ENCODE results near the gene MAP4K5. TPM values are rescaled to one million over a fixed set of nuclear protein-coding genes. Genes with fewer than 3 reads are reported as not detected.

MAP4K5 gene
- total and polyA plus RNA-seq, 2 of the 13 experiments (the other 11 are each of a cell fraction or from before 2014, with no cell fraction given), result 12.7 to 23.9 TPM

DNA sequence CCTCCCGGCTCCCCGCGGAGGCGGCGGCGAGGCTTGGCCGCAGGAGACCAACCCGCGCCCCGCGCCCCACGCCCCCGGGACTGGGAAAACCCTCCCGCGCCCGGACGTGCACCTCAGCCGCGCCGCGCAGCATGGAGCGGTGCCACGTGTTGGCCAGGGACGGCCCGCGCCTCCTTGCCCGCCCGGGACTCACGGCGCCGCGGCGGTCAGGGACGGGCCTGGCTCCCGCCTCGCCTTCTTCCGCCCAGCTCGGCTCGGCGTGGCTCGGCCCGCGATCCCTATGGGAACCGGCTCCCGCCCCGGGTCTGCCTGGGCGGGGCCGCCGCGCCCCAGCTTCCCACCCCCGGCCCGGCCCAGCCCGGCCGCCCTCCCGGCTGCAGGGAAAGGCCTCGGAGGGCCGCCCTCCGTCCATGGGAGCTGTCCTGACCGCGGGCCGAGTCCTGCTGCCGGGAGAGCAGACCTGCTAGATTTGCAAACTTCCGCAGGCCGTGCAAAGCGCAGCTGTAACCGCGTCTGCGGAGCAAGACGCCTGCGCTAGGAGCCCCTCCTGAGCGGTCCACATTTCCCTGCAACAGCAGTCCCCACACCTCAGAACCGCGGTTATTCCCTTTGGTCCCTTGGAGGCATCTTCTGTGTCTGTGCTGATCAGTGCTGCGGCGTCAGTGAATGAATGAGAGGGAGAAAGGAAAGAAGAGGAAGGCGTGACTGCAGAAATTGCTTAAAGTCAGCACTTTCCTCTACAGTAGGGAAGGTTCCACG, 135.6 kb downstream of the MAP4K5 start, which contains the start of gene CDKL1 (continued):
- TF ChIP-seq HMGA1 (CRISPR knock-in tag; conservative IDR thresholded peaks at IDR 0.05) (no peak), ZNF17 (CRISPR knock-in tag; IDR thresholded peaks at IDR 0.05) (no peak), SCMH1 (CRISPR knock-in tag; IDR thresholded peaks at IDR 0.05; ENCODE audit: borderline replicate concordance) (no peak), ZBTB42 (CRISPR knock-in tag; IDR thresholded peaks at IDR 0.05) (peak; percentile 65; the same call in 1 of the 2 replicates), RFX1 (IDR thresholded peaks at IDR 0.05) (no peak), KMT2B (CRISPR knock-in tag; IDR thresholded peaks at IDR 0.05) (no peak), FLYWCH1 (CRISPR knock-in tag; IDR thresholded peaks at IDR 0.05) (no peak), ZFYVE20 (CRISPR knock-in tag; IDR thresholded peaks at IDR 0.05; ENCODE audit: borderline replicate concordance, low read depth) (no peak), SYNCRIP (IDR thresholded peaks at IDR 0.05; ENCODE audit: insufficient read depth, low read depth, low read length) (no peak), ZNF713 (CRISPR knock-in tag; IDR thresholded peaks at IDR 0.05) (no peak), ZNF678 (CRISPR knock-in tag; IDR thresholded peaks at IDR 0.05) (no peak), ZNF3 (CRISPR knock-in tag; IDR thresholded peaks at IDR 0.05) (no peak), ZBTB20 (CRISPR knock-in tag; IDR thresholded peaks at IDR 0.05; ENCODE audit: borderline replicate concordance, low read depth) (no peak), TEAD3 (CRISPR knock-in tag; optimal IDR thresholded peaks at IDR 0.05; ENCODE audit: borderline replicate concordance) (no peak), NR2F1 (CRISPR knock-in tag; IDR thresholded peaks at IDR 0.05) (no peak), ZSCAN25 (CRISPR knock-in tag; IDR thresholded peaks at IDR 0.05) (no peak), ZNF703 (CRISPR knock-in tag; IDR thresholded peaks at IDR 0.05; ENCODE audit: borderline replicate concordance) (no peak), SPEN (CRISPR knock-in tag; IDR thresholded peaks at IDR 0.05; ENCODE audit: low read depth) (peak; percentile 82), ZNF570 (CRISPR knock-in tag; IDR thresholded peaks at IDR 0.05; ENCODE audit: borderline replicate concordance) (no peak), STAG1 (CRISPR knock-in tag; IDR thresholded peaks at IDR 0.05) (no peak), RFX5 (IDR thresholded peaks at IDR 0.05; ENCODE audit: low read depth, low read length) (no peak), IKZF1 (IDR thresholded peaks at IDR 0.05) (no peak), PAWR (CRISPR knock-in tag; IDR thresholded peaks at IDR 0.05; ENCODE audit: borderline replicate concordance) (no peak), FOXA3 (CRISPR knock-in tag; IDR thresholded peaks at IDR 0.05) (no peak), ZFP37 (CRISPR knock-in tag; IDR thresholded peaks at IDR 0.05; ENCODE audit: borderline replicate concordance) (no peak), ZFY (CRISPR knock-in tag; IDR thresholded peaks at IDR 0.05) (peak; percentile 95)
- TF ChIP-seq, protein P1, sequence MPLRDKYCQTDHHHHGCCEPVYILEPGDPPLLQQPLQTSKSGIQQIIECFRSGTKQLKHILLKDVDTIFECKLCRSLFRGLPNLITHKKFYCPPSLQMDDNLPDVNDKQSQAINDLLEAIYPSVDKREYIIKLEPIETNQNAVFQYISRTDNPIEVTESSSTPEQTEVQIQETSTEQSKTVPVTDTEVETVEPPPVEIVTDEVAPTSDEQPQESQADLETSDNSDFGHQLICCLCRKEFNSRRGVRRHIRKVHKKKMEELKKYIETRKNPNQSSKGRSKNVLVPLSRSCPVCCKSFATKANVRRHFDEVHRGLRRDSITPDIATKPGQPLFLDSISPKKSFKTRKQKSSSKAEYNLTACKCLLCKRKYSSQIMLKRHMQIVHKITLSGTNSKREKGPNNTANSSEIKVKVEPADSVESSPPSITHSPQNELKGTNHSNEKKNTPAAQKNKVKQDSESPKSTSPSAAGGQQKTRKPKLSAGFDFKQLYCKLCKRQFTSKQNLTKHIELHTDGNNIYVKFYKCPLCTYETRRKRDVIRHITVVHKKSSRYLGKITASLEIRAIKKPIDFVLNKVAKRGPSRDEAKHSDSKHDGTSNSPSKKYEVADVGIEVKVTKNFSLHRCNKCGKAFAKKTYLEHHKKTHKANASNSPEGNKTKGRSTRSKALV (CRISPR knock-in tag; IDR thresholded peaks at IDR 0.05), result 0 out of 2 replicates have a peak, but pooled peaks have one; percentile 48
- TF ChIP-seq, protein P2, sequence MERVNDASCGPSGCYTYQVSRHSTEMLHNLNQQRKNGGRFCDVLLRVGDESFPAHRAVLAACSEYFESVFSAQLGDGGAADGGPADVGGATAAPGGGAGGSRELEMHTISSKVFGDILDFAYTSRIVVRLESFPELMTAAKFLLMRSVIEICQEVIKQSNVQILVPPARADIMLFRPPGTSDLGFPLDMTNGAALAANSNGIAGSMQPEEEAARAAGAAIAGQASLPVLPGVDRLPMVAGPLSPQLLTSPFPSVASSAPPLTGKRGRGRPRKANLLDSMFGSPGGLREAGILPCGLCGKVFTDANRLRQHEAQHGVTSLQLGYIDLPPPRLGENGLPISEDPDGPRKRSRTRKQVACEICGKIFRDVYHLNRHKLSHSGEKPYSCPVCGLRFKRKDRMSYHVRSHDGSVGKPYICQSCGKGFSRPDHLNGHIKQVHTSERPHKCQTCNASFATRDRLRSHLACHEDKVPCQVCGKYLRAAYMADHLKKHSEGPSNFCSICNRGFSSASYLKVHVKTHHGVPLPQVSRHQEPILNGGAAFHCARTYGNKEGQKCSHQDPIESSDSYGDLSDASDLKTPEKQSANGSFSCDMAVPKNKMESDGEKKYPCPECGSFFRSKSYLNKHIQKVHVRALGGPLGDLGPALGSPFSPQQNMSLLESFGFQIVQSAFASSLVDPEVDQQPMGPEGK (CRISPR knock-in tag; IDR thresholded peaks at IDR 0.05), result peak; percentile 65
- TF ChIP-seq, protein P3, sequence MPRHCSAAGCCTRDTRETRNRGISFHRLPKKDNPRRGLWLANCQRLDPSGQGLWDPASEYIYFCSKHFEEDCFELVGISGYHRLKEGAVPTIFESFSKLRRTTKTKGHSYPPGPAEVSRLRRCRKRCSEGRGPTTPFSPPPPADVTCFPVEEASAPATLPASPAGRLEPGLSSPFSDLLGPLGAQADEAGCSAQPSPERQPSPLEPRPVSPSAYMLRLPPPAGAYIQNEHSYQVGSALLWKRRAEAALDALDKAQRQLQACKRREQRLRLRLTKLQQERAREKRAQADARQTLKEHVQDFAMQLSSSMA (CRISPR knock-in tag; IDR thresholded peaks at IDR 0.05), result peak; percentile 12; the same call in 1 of the 2 replicates
